Erythroblast (primary cell): ENCODE data around the gene AK5.

Experiments used
- DNase-seq, 2 experiments: peaks; one replicate each; lab custom pipeline; 2025; lab: John Stamatoyannopoulos, UW
- GATA1 ChIP-seq: IDR thresholded peaks from 2 replicates; pipeline ENCODE4 v1.6.1; 2011; ENCODE audit warnings: low read depth, mild to moderate bottlenecking, control low read depth, low read length, moderate library complexity
- POLR2A ChIP-seq: IDR thresholded peaks from 2 replicates; pipeline ENCODE4 v1.6.1; 2011; ENCODE audit warnings: mild to moderate bottlenecking, low read length

The AK5 gene, protein sequence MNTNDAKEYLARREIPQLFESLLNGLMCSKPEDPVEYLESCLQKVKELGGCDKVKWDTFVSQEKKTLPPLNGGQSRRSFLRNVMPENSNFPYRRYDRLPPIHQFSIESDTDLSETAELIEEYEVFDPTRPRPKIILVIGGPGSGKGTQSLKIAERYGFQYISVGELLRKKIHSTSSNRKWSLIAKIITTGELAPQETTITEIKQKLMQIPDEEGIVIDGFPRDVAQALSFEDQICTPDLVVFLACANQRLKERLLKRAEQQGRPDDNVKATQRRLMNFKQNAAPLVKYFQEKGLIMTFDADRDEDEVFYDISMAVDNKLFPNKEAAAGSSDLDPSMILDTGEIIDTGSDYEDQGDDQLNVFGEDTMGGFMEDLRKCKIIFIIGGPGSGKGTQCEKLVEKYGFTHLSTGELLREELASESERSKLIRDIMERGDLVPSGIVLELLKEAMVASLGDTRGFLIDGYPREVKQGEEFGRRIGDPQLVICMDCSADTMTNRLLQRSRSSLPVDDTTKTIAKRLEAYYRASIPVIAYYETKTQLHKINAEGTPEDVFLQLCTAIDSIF

DNA sequence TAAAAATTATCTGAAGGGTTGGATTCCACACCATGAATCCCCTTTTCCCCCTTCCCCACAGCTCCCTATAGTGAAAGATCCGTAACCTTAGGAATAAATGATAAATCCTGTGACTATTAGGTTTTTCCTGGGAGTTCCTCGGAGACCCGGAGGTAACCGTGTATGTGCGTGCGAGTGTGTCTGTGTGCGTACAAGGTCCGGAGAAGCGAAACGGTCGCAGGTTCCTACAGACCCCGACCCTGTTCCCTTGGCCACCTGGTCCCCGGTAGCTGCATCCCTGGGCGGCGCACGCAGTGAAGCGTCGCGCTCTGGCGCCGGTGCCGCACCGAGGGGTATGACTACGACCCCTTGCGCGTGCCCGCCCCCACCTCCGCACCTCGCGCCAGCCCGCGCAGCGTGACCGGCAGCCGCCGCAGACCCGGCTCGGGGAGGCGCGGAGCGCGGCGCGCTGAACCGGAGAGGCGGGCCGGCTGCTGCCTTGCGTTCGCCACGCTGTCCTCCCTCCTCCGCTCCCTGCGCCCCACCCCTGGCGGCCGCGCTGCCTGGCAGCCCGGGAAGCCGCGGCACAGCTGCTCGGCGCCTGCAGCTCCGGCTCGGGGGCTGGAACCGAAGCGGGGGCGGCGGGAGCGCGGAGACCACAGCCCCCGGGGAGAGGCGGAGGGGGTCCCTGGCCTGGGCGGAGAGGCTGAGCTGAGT is at the start of gene AK5:
TSS of gene AK5 (plus strand) at position 529 of the 696 bp plus-strand sequence. CDS start 295 bp downstream, outside the sequence.
- DNase-seq, result peak; percentile 10 to 20
- no peak for TF ChIP-seq POLR2A
- TF ChIP-seq GATA1, result no peak

DNA sequence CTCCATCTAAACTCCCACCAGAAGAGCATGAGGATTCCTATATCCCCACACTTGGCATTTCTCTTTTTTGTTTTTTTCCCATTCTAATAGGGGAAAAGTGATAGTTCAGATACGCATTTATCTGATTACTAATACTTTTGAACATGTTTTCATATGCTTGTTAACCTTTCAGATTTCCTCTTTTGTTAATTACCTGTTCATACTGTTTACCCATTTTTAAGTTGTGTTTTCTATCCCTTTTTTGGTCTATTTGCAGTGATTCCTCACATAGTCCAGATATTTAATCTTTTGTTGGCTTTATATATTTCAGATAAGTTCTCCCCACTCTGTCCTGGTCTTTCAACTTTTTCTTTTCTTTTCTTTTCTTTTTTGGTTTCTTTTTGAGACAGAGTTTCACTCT is 49.0 kb upstream of the AK5 start:
- TF ChIP-seq GATA1, result no peak
- TF ChIP-seq POLR2A, result no peak
- DNase-seq, result no peak

DNA sequence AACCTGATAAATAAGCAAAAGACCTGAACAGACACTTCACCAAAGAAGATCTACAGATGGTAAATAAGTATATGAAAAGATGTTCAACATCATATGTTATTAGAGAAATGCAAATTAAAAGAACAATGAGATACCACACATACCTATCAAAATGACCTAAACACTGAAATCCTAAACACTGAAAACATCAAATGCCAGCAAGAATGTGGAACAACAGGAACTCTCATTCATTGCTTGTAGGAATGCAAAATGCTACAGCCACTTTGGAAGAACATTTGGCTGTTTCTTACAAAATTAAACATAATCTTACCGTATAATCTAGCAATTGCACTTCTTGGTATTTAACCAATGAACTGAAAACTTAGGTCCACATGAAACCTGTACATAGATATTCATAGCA is 47.7 kb upstream of the AK5 start:
- TF ChIP-seq GATA1 (no peak), POLR2A (no peak)

DNA sequence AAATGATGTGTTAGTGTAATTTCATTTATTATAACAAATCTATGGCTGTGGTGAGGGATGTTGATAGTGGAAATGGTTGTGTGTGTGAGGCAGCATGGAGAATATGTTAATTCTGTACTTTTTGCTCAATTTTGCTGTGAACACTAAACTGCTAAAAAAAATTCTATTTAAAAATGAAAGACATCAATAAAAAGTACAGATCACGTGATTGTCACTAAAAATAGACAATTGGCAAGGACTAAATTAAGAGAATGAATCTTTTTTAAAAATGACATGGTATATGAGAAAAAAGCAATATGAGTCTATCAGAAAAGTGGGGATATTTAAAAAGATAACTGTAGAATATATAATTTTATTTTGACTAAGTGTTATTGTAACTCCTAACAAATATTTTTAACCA is 46.9 kb upstream of the AK5 start:
- TF ChIP-seq GATA1 (no peak), POLR2A (no peak)
- no peak for DNase-seq

More for the DNA sequence above, 47.7 kb upstream of the AK5 start:
- no peak for DNase-seq

DNA sequence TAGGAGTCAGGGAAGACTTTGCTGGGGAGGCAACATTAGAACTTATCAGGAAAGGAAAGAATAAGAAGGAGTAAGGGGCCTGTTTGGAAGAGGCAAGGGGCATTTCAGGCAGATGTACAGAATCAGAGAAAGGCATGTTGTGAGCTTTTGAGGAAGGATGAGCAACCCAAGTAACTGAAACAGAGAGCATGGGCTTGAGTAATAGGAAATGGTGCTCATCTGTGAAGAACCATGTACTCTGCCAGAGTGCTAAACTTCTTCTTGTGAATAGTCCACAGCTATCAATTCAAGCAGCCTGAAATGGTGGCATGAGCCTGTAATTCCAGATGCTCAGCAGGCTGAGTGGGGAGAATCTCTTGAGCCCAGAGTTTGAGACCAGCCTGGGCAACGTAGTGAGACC is 43.4 kb upstream of the AK5 start:
- TF ChIP-seq GATA1, result no peak
- TF ChIP-seq POLR2A, result no peak
- DNase-seq, result no peak

DNA sequence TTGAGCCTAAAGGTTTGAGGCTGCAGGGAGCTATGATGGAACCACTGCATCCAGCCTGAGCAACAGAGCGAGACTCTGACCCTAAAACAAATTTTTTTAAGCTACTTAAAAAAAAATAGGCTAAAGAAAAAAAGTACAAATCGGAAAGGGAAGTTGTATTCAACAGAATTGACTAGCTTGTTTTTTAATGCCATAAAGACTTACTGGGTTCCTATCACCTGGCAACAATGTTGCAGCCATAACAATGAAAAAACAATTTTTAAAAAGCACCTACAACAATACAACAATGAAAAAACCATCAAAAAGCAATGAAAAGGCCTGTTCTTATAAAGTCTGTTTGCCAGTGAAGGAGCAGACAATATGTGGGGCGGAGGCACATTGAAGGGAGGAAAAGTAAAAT is 42.5 kb upstream of the AK5 start:
- TF ChIP-seq GATA1 (no peak), POLR2A (no peak)
- no peak for DNase-seq

DNA sequence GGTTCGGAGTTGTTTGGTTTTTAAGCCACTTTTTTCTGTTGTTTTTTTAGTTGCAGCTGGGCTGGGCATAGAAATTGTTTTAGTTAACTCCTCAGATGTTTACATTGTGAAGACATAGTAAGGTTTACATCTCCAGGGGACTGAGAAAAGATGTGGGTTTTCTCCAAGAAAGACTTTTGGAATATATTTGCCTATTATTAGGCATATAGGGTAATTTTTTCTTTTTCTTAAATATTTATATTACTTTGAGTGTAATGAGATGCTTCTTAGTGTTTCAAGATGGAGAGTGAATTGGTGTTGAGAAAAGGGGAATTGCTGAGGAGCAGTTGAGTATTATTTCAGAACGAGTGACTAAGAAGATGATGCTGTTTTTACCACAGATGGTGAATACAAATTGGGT is 36.0 kb upstream of the AK5 start:
- TF ChIP-seq GATA1 (no peak), POLR2A (no peak)
- no peak for DNase-seq

DNA sequence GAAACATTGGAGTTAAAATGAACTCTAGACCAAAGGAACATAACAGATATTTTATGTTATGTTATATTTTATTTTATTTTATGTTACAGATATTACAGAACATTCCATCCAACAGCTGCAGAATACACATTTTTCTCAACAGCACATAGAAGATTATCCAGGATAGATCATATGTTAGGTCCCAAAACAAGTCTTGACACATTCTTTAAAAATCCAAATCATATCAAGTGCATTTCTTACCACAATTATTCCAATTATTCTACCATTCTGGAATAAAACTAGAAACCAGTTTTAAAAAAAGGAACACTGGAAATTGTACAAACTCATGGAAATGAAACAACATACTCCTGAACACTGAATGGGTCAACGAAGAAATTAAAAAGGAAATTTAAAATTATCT is 31.7 kb upstream of the AK5 start:
- no peak for DNase-seq
- no peak for TF ChIP-seq POLR2A
- no peak for TF ChIP-seq GATA1

DNA sequence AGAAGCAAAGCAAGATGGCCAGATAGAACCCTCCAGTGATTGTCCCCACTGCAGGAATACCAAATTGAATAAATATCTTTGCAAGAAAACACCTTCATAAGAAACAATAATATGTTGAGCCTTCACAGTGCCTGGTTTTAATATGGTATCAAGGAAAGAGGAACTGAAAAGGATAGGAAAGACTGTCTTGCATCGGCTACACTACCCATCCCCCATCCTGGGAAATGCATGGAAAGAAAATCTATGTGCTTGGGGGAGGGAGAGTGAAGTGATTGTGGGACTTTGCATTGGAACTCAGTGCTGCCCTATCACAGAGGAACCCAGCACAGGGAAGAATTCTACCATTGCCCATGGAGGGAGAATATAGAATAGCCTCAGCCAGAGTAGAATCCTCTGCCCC is 28.6 kb upstream of the AK5 start:
- no peak for DNase-seq
- TF ChIP-seq POLR2A, result no peak
- TF ChIP-seq GATA1, result no peak

DNA sequence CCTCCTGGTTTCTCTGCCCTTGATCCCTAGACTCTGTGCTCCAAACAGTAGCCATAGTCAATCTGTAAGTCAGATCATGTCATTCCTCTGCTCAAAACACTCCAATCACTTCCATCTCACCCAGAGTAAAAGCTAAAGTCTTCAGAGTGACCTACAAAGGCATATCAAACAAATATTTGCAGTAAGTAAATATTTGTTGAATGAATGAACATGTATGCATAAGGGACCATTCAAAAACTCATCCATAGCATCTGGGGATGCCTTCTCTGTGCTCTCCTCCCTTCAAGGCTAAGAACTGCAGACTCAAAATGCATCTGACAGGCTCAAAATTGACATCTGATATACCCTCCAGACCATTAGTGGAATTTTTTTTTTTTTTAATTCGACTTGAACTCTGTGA is 18.1 kb upstream of the AK5 start:
- DNase-seq, result no peak
- no peak for TF ChIP-seq GATA1
- TF ChIP-seq POLR2A, result no peak

DNA sequence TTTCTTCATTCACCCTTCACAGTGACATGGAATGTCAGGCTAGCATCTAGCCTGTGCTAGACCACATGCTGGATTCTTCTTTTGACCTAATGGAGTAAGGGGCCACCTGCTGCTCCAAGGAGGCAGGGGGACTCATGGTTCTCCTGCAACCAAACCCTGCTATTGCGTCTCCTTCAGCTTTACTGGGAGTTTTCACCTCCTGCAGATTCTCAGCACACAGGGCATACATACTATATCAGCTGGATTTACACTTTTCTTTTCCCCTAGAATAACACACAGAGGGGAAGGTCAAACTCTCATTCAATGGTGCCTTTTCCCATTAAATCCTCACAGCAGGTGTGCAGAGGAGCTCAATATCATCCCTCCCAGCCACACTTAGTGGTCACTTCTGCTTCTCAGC is 16.6 kb upstream of the AK5 start:
- TF ChIP-seq GATA1, result no peak
- no peak for TF ChIP-seq POLR2A
- DNase-seq, result no peak

DNA sequence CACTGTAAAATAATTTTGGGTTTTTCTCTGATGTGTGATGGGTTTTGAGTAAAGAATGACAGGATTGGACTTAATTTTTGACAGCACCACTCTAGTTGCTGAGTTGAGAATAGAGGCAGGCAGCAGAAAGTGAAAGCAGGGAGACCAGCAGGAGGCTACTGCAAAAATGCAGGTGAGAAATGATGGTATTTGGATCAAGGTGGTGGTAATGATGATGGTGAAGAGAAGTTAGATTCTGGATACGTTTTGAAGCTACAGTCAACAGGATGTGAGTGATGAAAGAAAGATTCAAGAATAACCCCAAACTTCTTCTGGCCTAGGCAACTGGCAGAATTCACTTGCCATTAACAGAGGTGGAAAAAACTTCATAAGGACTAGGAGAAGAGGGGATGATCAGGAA is 14.8 kb upstream of the AK5 start:
- DNase-seq, result no peak
- TF ChIP-seq POLR2A (no peak), GATA1 (no peak)

DNA sequence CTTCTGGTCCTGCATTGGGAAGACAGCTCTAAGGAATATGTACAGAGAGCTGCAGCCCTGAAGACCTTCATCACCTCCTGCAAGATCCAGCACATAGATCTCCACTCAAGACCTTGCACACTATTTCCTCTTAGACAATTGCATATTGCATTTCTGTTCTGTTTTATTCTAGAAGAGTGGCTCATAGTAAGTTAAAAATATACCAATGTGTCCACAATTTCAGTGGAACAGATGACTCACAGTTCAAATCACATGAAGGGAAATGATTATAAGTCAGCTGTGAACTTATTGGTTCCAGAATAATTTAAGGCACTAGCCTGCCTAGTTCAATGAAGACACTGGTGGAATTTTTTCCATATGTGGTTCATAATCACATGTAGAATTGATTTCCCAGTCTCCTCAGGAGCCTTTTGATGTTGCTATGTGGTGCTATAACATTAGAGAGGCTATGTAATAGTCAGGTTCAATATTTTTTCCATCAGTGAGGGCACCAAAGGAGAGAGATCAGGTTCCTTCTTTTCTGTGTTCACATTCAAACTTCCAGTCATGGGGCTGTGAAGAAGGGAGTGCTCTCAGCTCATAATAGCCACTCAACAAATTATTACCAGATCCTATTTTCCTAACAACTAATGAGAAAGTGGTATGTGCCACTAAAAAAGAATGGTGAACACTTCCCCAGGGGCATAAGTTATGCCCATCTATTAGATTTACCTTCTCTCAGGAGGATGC is 9.8 kb upstream of the AK5 start:
- no peak for TF ChIP-seq POLR2A
- TF ChIP-seq GATA1, result no peak
- DNase-seq, result no peak
